Activated T-helper 9 cell treated with anti-CD3 and anti-CD28 coated beads, Interleukin-2, amount 50 U/mL, for 16 hours (primary cell): ENCODE results near the gene FRG2.
"Not testable (repeated sequence)": the region's sequence is repeated elsewhere in the genome, so short reads cannot be mapped to it uniquely, and the experiment has no call there.

Source experiments
- DNase-seq: peaks from one replicate; pipeline ENCODE4 v3.0.0-alpha.2; 2020; ENCODE audit warnings: low read depth

Gene FRG2

GRCh38 chr4:190016369-190017289, 10.4 kb downstream of the FRG2 start:
- DNase-seq = no peak

GRCh38 chr4:190015538-190016368, 11.3 kb downstream of the FRG2 start:
- no peak for DNase-seq

- DNase-seq = no peak
These were observed 12.1 kb downstream of the FRG2 start for GRCh38 chr4:190014771-190015537.

GRCh38 chr4:189989941-189990340, 37.1 kb downstream of the FRG2 start:
- not testable (repeated sequence) for DNase-seq

- no peak for DNase-seq
These were observed 38.1 kb downstream of the FRG2 start for GRCh38 chr4:189988877-189989431.

GRCh38 chr4:189985651-189986243, 41.3 kb downstream of the FRG2 start:
- not testable (repeated sequence) for DNase-seq

GRCh38 chr4:189984661-189985060, 42.4 kb downstream of the FRG2 start:
- not testable (repeated sequence) for DNase-seq

- not testable (repeated sequence) for DNase-seq
These were observed 43.0 kb downstream of the FRG2 start for GRCh38 chr4:189983916-189984526.

GRCh38 chr4:189981970-189982369, 45.1 kb downstream of the FRG2 start:
- DNase-seq = no peak

- not testable (repeated sequence) for DNase-seq
These were observed 46.8 kb downstream of the FRG2 start for GRCh38 chr4:189980292-189980691.

GRCh38 chr4:189979196-189980047, 47.6 kb downstream of the FRG2 start:
- no peak for DNase-seq
